GM19328 (cell line): ENCODE data around the gene ADAM10.

Source experiments
- ATAC-seq: cut with Tn5 transposase; IDR thresholded peaks from one replicate; pipeline ENCODE4 v1.9.1; 2021; ENCODE audit warnings: mild to moderate bottlenecking, moderate library complexity; ENCODE audit not compliant: unreplicated experiment

The ADAM10 gene

GRCh38 chr15:58726867-58727266 is 22.6 kb downstream of the ADAM10 start:
- no peak for ATAC-seq

- no peak for ATAC-seq
Measured at GRCh38 chr15:58724466-58724865, 25.0 kb downstream of the ADAM10 start.

GRCh38 chr15:58717357-58717756 is 32.1 kb downstream of the ADAM10 start:
- ATAC-seq: no peak

GRCh38 chr15:58716027-58716426 is 33.5 kb downstream of the ADAM10 start:
- ATAC-seq: no peak

- no peak for ATAC-seq
Measured at GRCh38 chr15:58715266-58715917, 34.1 kb downstream of the ADAM10 start.

- ATAC-seq: no peak
Measured at GRCh38 chr15:58710701-58711100, 38.8 kb downstream of the ADAM10 start.

- ATAC-seq: no peak
Measured at GRCh38 chr15:58707397-58707796, 42.1 kb downstream of the ADAM10 start.

GRCh38 chr15:58705105-58705504 is 44.4 kb downstream of the ADAM10 start:
- ATAC-seq: no peak

- ATAC-seq: no peak
Measured at GRCh38 chr15:58704155-58704865, 45.2 kb downstream of the ADAM10 start.

GRCh38 chr15:58703610-58704009 is 45.9 kb downstream of the ADAM10 start:
- ATAC-seq: no peak

- no peak for ATAC-seq
Measured at GRCh38 chr15:58702233-58702632, 47.3 kb downstream of the ADAM10 start.

GRCh38 chr15:58701376-58701775 is 48.1 kb downstream of the ADAM10 start:
- no peak for ATAC-seq

GRCh38 chr15:58699769-58700168 is 49.7 kb downstream of the ADAM10 start:
- ATAC-seq: no peak

- no peak for ATAC-seq
Measured at GRCh38 chr15:58698887-58699641, 50.4 kb downstream of the ADAM10 start.

GRCh38 chr15:58697220-58697619 is 52.3 kb downstream of the ADAM10 start:
- ATAC-seq: no peak

GRCh38 chr15:58696738-58697137 is 52.8 kb downstream of the ADAM10 start:
- ATAC-seq: no peak

GRCh38 chr15:58694641-58695398 is 54.7 kb downstream of the ADAM10 start:
- no peak for ATAC-seq

GRCh38 chr15:58690703-58691102 is 58.8 kb downstream of the ADAM10 start:
- no peak for ATAC-seq

- ATAC-seq: no peak
Measured at GRCh38 chr15:58689646-58690045, 59.9 kb downstream of the ADAM10 start.

- no peak for ATAC-seq
Measured at GRCh38 chr15:58686286-58686685, 63.2 kb downstream of the ADAM10 start.

GRCh38 chr15:58684751-58685150 is 64.8 kb downstream of the ADAM10 start:
- no peak for ATAC-seq
